ENCODE results near the gene C8B.
A peak's percentile ranks its signal among the peaks of the same experiment; 100 is the strongest.

- TF ChIP-seq CTCF (IDR thresholded peaks at IDR 0.05; ENCODE audit: insufficient read depth, low read length) (no peak), POLR2AphosphoS5 (IDR thresholded peaks at IDR 0.05; ENCODE audit: low read depth) (0 out of 2 replicates have a peak, but pooled peaks have one; percentile 28), REST (IDR thresholded peaks at IDR 0.05; ENCODE audit: insufficient replicate concordance, low read depth) (no peak)
Observed at GRCh38 chr1:56973923-56974742, 8.3 kb upstream of the C8B start.
